Heart left ventricle (tissue), 16 donors: ENCODE results near the gene SYNPO2. TPM values are rescaled to one million over a fixed set of nuclear protein-coding genes. Genes with fewer than 3 reads are reported as not detected.
A peak's percentile ranks its signal among the peaks of the same experiment; 100 is the strongest.

Source experiments
- ATAC-seq, 4 donors: fragments of 200-7000 bp; cut with Tn5 transposase; one replicate each; pipeline ENCODE4 v1.9.1; 2020 to 2022; ENCODE audit warnings: moderate library complexity in 4 of 4, mild to moderate bottlenecking in 3 of 4, moderate number of reproducible peaks in 1 of 4
- DNase-seq, 5 donors: peaks; one replicate each; pipeline ENCODE4 v3.0.0-alpha.2; 2020
- H3K27ac ChIP-seq, 12 donors: fragments of 200-600 bp; sonication (generic) in 4 of 12; one replicate each; pipeline versions ENCODE4 v1.5.0 to v1.8.0; 2016 to 2022; ENCODE audit warnings: mild to moderate bottlenecking in 2 of 12
- H3K27me3 ChIP-seq, 9 donors: fragments of 200-600 bp; sonication (generic) in 2 of 9; one replicate each; pipeline versions ENCODE4 v1.5.1 to v1.8.0; 2016 to 2022; ENCODE audit warnings: mild to moderate bottlenecking in 3 of 9
- H3K36me3 ChIP-seq, 9 donors: fragments of 200-600 bp; sonication (generic) in 2 of 9; one replicate each; pipeline versions ENCODE4 v1.5.0 to v1.8.0; 2018 to 2022; ENCODE audit warnings: mild to moderate bottlenecking in 2 of 9
- H3K4me1 ChIP-seq, 12 donors: fragments of 200-600 bp; sonication (generic) in 4 of 12; one replicate each; pipeline versions ENCODE4 v1.5.0 to v1.8.0; 2016 to 2022; ENCODE audit warnings: mild to moderate bottlenecking in 3 of 12
- H3K4me3 ChIP-seq, 12 donors: fragments of 200-600 bp; sonication (generic) in 4 of 12; one replicate each; pipeline versions ENCODE4 v1.5.0 to v1.8.0; 2017 to 2022; ENCODE audit warnings: mild to moderate bottlenecking in 9 of 12, moderate library complexity in 4 of 12
- H3K9me3 ChIP-seq, 12 donors: fragments of 200-600 bp; sonication (generic) in 4 of 12; one replicate each; pipeline versions ENCODE4 v1.5.0 to v1.8.0; 2016 to 2022; ENCODE audit warnings: mild to moderate bottlenecking in 1 of 12
- POLR2A ChIP-seq, 2 donors: fragments of 450-650 bp; IDR thresholded peaks; one replicate each; pipeline ENCODE4 v1.6.1; 2017; ENCODE audit warnings: antibody characterized with exemption in 2 of 2, mild to moderate bottlenecking in 2 of 2, moderate library complexity in 2 of 2
- WGBS, 4 donors: extraction: QIAGEN DNeasy Blood & Tissue Kit in 2 of 4; methylation state at CpG; one replicate each; pipeline versions ENCODE4 v1.1.5 to v1.1.7; 2013 to 2018; 5-methylcytosine and 5-hydroxymethylcytosine counted together
- intact Hi-C, 10 donors: fragments of 100-400 bp; cut with DNase I; formaldehyde crosslinking; loops; one replicate each; pipeline versions ENCODE4 v1.11.1 to v1.14.2; 2022
- polyA plus RNA-seq, 2 donors: library from polyadenylated mRNA; stranded (reverse); fragments of 200-250 nt; gene quantifications; one replicate each; pipeline ENCODE4 v1.2.3, GENCODE V29; 2013
- total RNA-seq, 9 donors: library from RNA; depleted of rRNA in 2 of 9; stranded (reverse); fragments of >200 nt in 2 of 9; fragmentation: NEBNext Ultra II Directional in 3 of 9; extraction: Animal tissue kit (Norgen Biotek cat#: 25700) in 3 of 9; gene quantifications; one replicate each; pipeline versions ENCODE4 v1.1.0 to v1.2.4, GENCODE V29; 2016 to 2023
- TF ChIP-seq, protein P1 (sequence below), 12 donors: fragments of 200-600 bp; sonication (generic) in 4 of 12; IDR thresholded peaks; one replicate each; pipeline versions ENCODE4 v1.5.0 to v1.8.0; 2018 to 2022; ENCODE audit warnings: antibody characterized with exemption in 12 of 12, mild to moderate bottlenecking in 5 of 12
- donor health status: ischemic (EF 13 %, LVEDD 7.1; RV severe dilation, severe dysfunction).
- donor health status: healthy with polysubstance abuse.
- donor health status: DM: no; HTN: yes; CAD: no.
- donor health status: DM: no; HTN: no; CAD: no.
- donor health status: ischemic (EF 25% LVEDD 6.9; RV normal size, moderate dysfunction).
- donor health status: ischemic (EF 25% LVEDD 5.7; RV mildly dilated, moderate dysfunction).
- donor health status: healthy.
- donor health status: DM: yes; HTN: yes; CAD: no.
- donor health status: ischemic (EF 35%, LVEDD 5.7; RV mildly dilated, moderate dysfunction).
- donor health status: nonischemic (EF 11% LVEDD 7.7; RV severe dilation, severe dysfunction).
- donor health status: DM: yes; HTN: yes; CAD: no.
- donor health status: PGD.
- donor health status: ischemic (EF 29% LVEDD 5.4; RV normal size, mild dysfunction).
- donor health status: nonischemic (EF 23%, LVEDD 6.1; RV moderate dilation, normal function).

SYNPO2 gene
- total and polyA plus RNA-seq, 11 donors = 31.2 to 290 (median 231) TPM

- peak overlapping the region in 1 of 12 donors; percentile 9 for H3K4me3 ChIP-seq
- H3K27ac ChIP-seq = peak overlapping the region in 11 of 12 donors; percentile 29 to 82 (median 64)
- 36 to 42% (median 39%) methylated on average over 2 of the region's 2 CpGs for WGBS, 4 donors
- H3K4me1 ChIP-seq = peaks cover 3 to 81% (median 53%) of the 10 kb centered on the region in 12 donors
- H3K9me3 ChIP-seq = no peaks in the 10 kb centered on the region
- H3K27me3 ChIP-seq = no peaks in the 10 kb centered on the region
- peak in 1 of 5 donors; percentile 40 for DNase-seq
- H3K36me3 ChIP-seq = no peaks in the 10 kb centered on the region
- no peak for TF ChIP-seq POLR2A (IDR thresholded peaks at IDR 0.05)
- TF ChIP-seq, protein P1, sequence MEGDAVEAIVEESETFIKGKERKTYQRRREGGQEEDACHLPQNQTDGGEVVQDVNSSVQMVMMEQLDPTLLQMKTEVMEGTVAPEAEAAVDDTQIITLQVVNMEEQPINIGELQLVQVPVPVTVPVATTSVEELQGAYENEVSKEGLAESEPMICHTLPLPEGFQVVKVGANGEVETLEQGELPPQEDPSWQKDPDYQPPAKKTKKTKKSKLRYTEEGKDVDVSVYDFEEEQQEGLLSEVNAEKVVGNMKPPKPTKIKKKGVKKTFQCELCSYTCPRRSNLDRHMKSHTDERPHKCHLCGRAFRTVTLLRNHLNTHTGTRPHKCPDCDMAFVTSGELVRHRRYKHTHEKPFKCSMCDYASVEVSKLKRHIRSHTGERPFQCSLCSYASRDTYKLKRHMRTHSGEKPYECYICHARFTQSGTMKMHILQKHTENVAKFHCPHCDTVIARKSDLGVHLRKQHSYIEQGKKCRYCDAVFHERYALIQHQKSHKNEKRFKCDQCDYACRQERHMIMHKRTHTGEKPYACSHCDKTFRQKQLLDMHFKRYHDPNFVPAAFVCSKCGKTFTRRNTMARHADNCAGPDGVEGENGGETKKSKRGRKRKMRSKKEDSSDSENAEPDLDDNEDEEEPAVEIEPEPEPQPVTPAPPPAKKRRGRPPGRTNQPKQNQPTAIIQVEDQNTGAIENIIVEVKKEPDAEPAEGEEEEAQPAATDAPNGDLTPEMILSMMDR (IDR thresholded peaks at IDR 0.05) = no peak
- peak; percentile 44 to 68 (median 59) for ATAC-seq
- intact Hi-C loops = no loop called here
These were observed 16.3 kb downstream of the SYNPO2 start for GRCh38 chr4:118904935-118905334.

DNA sequence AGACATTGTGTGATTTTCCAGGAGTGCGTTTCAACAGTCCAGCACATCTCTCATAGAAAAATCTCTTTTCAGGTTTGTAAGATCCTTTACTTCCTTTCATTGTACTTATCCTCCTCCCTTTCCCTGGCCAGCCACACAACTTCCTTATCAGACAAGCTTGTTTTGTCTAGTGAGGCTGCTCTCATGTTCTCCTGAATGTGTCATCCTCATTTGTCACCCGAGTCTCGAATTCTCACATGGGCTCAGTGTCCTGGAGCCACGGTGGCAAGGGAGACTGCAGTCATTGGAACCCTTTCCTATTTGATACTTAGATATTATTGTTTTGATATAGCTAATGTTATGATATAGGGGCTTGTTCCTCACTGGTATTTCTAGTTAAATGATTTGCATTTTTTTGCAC lies 16.9 kb downstream of the SYNPO2 start:
- DNase-seq (peak in 1 of 5 donors; percentile 31), ATAC-seq (peak in 3 of 4 donors; percentile 28 to 49 (median 45))
- no peak overlapping the region for H3K4me3 ChIP-seq
- no peaks in the 10 kb centered on the region for H3K9me3 ChIP-seq
- H3K36me3 ChIP-seq = no peaks in the 10 kb centered on the region
- no peak for TF ChIP-seq POLR2A (IDR thresholded peaks at IDR 0.05)
- TF ChIP-seq, protein P1 (IDR thresholded peaks at IDR 0.05) = no peak
- H3K27me3 ChIP-seq = no peaks in the 10 kb centered on the region
- intact Hi-C loops = no loop called here
- peak overlapping the region in 11 of 12 donors; percentile 13 to 82 (median 64) for H3K27ac ChIP-seq
- 16 to 27% (median 21%) methylated on average over 4 of the region's 4 CpGs for WGBS, 4 donors
- peaks cover 3 to 80% (median 57%) of the 10 kb centered on the region in 12 donors for H3K4me1 ChIP-seq

- intact Hi-C loops = no loop called here
- DNase-seq (peak in 2 of 5 donors; percentile 27 to 31), ATAC-seq (peak; percentile 69 to 84 (median 76))
- Histone ChIP-seq H3K36me3 (no peaks in the 10 kb centered on the region), H3K9me3 (no peaks in the 10 kb centered on the region), H3K4me1 (peaks cover 3 to 63% (median 40%) of the 10 kb centered on the region in 12 donors), H3K27me3 (no peaks in the 10 kb centered on the region), H3K27ac (peak overlapping the region in 11 of 12 donors; percentile 22 to 82 (median 67)), H3K4me3 (peak overlapping the region in 4 of 12 donors; percentile 1 to 12 (median 6))
- TF ChIP-seq POLR2A (IDR thresholded peaks at IDR 0.05) = no peak
- TF ChIP-seq, protein P1 (IDR thresholded peaks at IDR 0.05) = no peak
- 37 to 45% (median 42%) methylated on average over 8 of the region's 8 CpGs for WGBS, 4 donors
These were observed 20.7 kb downstream of the SYNPO2 start for GRCh38 chr4:118909173-118909956.

GRCh38 chr4:118910221-118910620 lies 21.6 kb downstream of the SYNPO2 start:
- Histone ChIP-seq H3K4me1 (peaks cover 3 to 56% (median 32%) of the 10 kb centered on the region in 12 donors), H3K9me3 (no peaks in the 10 kb centered on the region), H3K27me3 (no peaks in the 10 kb centered on the region), H3K27ac (peak overlapping the region; percentile 22 to 82 (median 63)), H3K4me3 (peak overlapping the region in 3 of 12 donors; percentile 1 to 12 (median 6)), H3K36me3 (no peaks in the 10 kb centered on the region)
- no peak for DNase-seq
- TF ChIP-seq, protein P1 (IDR thresholded peaks at IDR 0.05) = no peak
- 28 to 44% (median 42%) methylated on average over 3 of the region's 3 CpGs for WGBS, 4 donors
- intact Hi-C loops = no loop called here
- peak in 1 of 4 donors; percentile 16 for ATAC-seq
